Mesendoderm (in vitro differentiated cells): ENCODE data around the gene FSD2.
"Not testable (repeated sequence)": the region's sequence is repeated elsewhere in the genome, so short reads cannot be mapped to it uniquely, and the experiment has no call there.

Experiments used
- DNase-seq: peaks from one replicate; pipeline ENCODE4 v3.0.0; 2013
- H2AK5ac ChIP-seq: 2 replicates; pipeline ENCODE4 v1.6.1; 2013; ENCODE audit warnings: low read length, inconsistent platforms
- H2BK120ac ChIP-seq: 2 replicates; pipeline ENCODE4 v1.6.1; 2013; ENCODE audit warnings: low read depth, mild to moderate bottlenecking, low read length, moderate library complexity, mixed read lengths
- H2BK15ac ChIP-seq: replicated peaks from 2 replicates; pipeline ENCODE4 v1.6.1; 2013; ENCODE audit warnings: low read depth, mild to moderate bottlenecking, moderate library complexity
- H2BK5ac ChIP-seq: 2 replicates; pipeline ENCODE4 v1.6.1; 2013; ENCODE audit warnings: low read length, inconsistent platforms
- H3K18ac ChIP-seq: 2 replicates; pipeline ENCODE4 v1.6.1; 2013; ENCODE audit warnings: mild to moderate bottlenecking, low read length, mixed read lengths
- H3K23ac ChIP-seq: one replicate; pipeline ENCODE4 v1.6.1; 2013; ENCODE audit warnings: low read length
- H3K27ac ChIP-seq: 2 replicates; pipeline ENCODE4 v1.5.1; 2013; ENCODE audit warnings: low read depth, mild to moderate bottlenecking, inconsistent platforms, low read length, moderate library complexity
- H3K27me3 ChIP-seq: 2 replicates; pipeline ENCODE4 v1.6.1; 2013; ENCODE audit warnings: low read length, control low read depth, mild to moderate bottlenecking, inconsistent platforms; ENCODE audit not compliant: insufficient read depth, poor library complexity
- H3K36me3 ChIP-seq: 2 replicates; pipeline ENCODE4 v1.6.1; 2013; ENCODE audit warnings: low read length, inconsistent platforms; ENCODE audit not compliant: control insufficient read depth, insufficient read depth
- H3K4ac ChIP-seq: one replicate; pipeline ENCODE4 v1.6.1; 2013; ENCODE audit warnings: low read depth, mild to moderate bottlenecking, low read length, moderate library complexity
- H3K4me1 ChIP-seq: 2 replicates; pipeline ENCODE4 v1.6.1; 2013; ENCODE audit warnings: low read depth, low read length, inconsistent platforms; ENCODE audit not compliant: control insufficient read depth
- H3K4me2 ChIP-seq: 2 replicates; pipeline ENCODE4 v1.6.1; 2013; ENCODE audit warnings: low read length
- H3K4me3 ChIP-seq: 2 replicates; pipeline ENCODE4 v1.5.1; 2013; ENCODE audit warnings: mild to moderate bottlenecking, low read length
- H3K56ac ChIP-seq: one replicate; pipeline ENCODE4 v1.6.1; 2013; ENCODE audit warnings: low read length
- H3K79me1 ChIP-seq: 2 replicates; pipeline ENCODE4 v1.6.1; 2013; ENCODE audit warnings: low read length, inconsistent platforms
- H3K79me2 ChIP-seq: 2 replicates; pipeline ENCODE4 v1.6.1; 2013; ENCODE audit warnings: mild to moderate bottlenecking, low read length; ENCODE audit not compliant: control insufficient read depth, insufficient read depth
- H3K9ac ChIP-seq: 2 replicates; pipeline ENCODE4 v1.6.1; 2013; ENCODE audit warnings: low read length, inconsistent platforms
- H4K5ac ChIP-seq: one replicate; pipeline ENCODE4 v1.6.1; 2013; ENCODE audit warnings: low read length
- H4K8ac ChIP-seq: one replicate; pipeline ENCODE4 v1.6.1; 2013; ENCODE audit warnings: low read depth, mild to moderate bottlenecking, control low read depth, low read length, moderate library complexity
- WGBS: extraction: QIAGEN DNeasy Blood & Tissue Kit; methylation state at CpG from one replicate; pipeline ENCODE4 v1.1.7; 2013; ENCODE audit warnings: low lambda C conversion rate, missing lambda C conversion rate; ENCODE audit not compliant: insufficient coverage; ENCODE audit errors: extremely low coverage; 5-methylcytosine and 5-hydroxymethylcytosine counted together

FSD2 gene

GRCh38 chr15:82767163-82767829 is 38.6 kb downstream of the FSD2 start:
- no peak overlapping the region for H3K18ac ChIP-seq
- no peak overlapping the region for H3K4me3 ChIP-seq
- no peak overlapping the region for H3K4ac ChIP-seq
- no peak overlapping the region for H2BK15ac ChIP-seq
- no peak overlapping the region for H3K27ac ChIP-seq
- no peaks in the 10 kb centered on the region for H3K79me1 ChIP-seq
- H3K56ac ChIP-seq: no peak overlapping the region
- no peak for DNase-seq
- H4K8ac ChIP-seq: no peak overlapping the region
- no peak overlapping the region for H2BK5ac ChIP-seq
- H3K4me2 ChIP-seq: no peak overlapping the region
- no peak overlapping the region for H4K5ac ChIP-seq
- no peaks in the 10 kb centered on the region for H3K27me3 ChIP-seq
- WGBS: no CpG with 5 or more reads among the region's 2 CpGs
- no peak overlapping the region for H2BK120ac ChIP-seq
- no peaks in the 10 kb centered on the region for H3K4me1 ChIP-seq
- H3K23ac ChIP-seq: no peak overlapping the region
- no peaks in the 10 kb centered on the region for H3K79me2 ChIP-seq
- H2AK5ac ChIP-seq: no peak overlapping the region
- no peaks in the 10 kb centered on the region for H3K36me3 ChIP-seq
- H3K9ac ChIP-seq: no peak overlapping the region

DNA sequence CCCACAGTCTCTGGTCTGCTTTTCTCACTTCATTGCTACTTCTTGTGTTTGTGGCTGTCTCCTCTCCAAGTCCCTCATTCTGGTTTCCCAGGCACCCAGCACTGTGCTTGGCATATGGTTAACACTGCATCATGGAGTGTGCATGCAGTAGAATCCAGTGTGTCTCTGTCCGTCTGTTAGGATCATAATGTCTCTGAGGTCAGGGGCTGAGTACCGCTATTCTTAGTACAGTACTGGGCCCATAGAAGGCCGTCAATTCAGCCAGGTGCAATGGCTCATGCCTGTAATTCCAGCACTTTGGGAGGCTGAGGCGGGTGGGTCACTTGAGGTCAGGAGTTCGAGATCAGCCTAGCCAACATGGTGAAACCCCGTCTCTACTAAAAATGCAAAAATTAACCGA is 39.7 kb downstream of the FSD2 start:
- not testable (repeated sequence) for H4K8ac ChIP-seq, H3K9ac ChIP-seq, H3K36me3 ChIP-seq, H3K4me1 ChIP-seq, H3K27ac ChIP-seq, H3K79me1 ChIP-seq, H3K4me2 ChIP-seq, H3K18ac ChIP-seq, H3K56ac ChIP-seq, H2AK5ac ChIP-seq, H3K23ac ChIP-seq, H3K4ac ChIP-seq, H2BK5ac ChIP-seq, DNase-seq, H3K27me3 ChIP-seq, H4K5ac ChIP-seq, H2BK15ac ChIP-seq, H3K79me2 ChIP-seq, H2BK120ac ChIP-seq, H3K4me3 ChIP-seq
- no CpG with 5 or more reads among the region's 7 CpGs for WGBS

GRCh38 chr15:82764740-82765139 is 41.1 kb downstream of the FSD2 start:
- Histone ChIP-seq H3K36me3 (peaks cover 2% of the 10 kb centered on the region), H3K18ac (no peak overlapping the region), H3K4me3 (no peak overlapping the region), H3K4ac (no peak overlapping the region), H2AK5ac (no peak overlapping the region), H3K27me3 (no peaks in the 10 kb centered on the region), H3K27ac (no peak overlapping the region), H2BK120ac (no peak overlapping the region), H4K8ac (no peak overlapping the region), H3K9ac (no peak overlapping the region), H3K4me1 (no peaks in the 10 kb centered on the region), H2BK5ac (no peak overlapping the region), H2BK15ac (no peak overlapping the region), H3K79me2 (no peaks in the 10 kb centered on the region), H3K56ac (no peak overlapping the region), H3K23ac (no peak overlapping the region), H4K5ac (no peak overlapping the region), H3K4me2 (no peak overlapping the region), H3K79me1 (no peaks in the 10 kb centered on the region)
- DNase-seq: no peak
- no CpG with 5 or more reads among the region's 9 CpGs for WGBS

GRCh38 chr15:82764117-82764490 is 41.8 kb downstream of the FSD2 start:
- no CpG with 5 or more reads among the region's 4 CpGs for WGBS
- H3K4me1 ChIP-seq: no peaks in the 10 kb centered on the region
- H2AK5ac ChIP-seq: no peak overlapping the region
- H3K36me3 ChIP-seq: peaks cover 3% of the 10 kb centered on the region
- no peak for DNase-seq
- no peak overlapping the region for H3K4ac ChIP-seq
- H2BK15ac ChIP-seq: no peak overlapping the region
- no peaks in the 10 kb centered on the region for H3K79me2 ChIP-seq
- H3K9ac ChIP-seq: no peak overlapping the region
- H2BK120ac ChIP-seq: no peak overlapping the region
- no peak overlapping the region for H4K8ac ChIP-seq
- H3K79me1 ChIP-seq: no peaks in the 10 kb centered on the region
- no peak overlapping the region for H2BK5ac ChIP-seq
- no peak overlapping the region for H3K4me2 ChIP-seq
- no peak overlapping the region for H4K5ac ChIP-seq
- H3K56ac ChIP-seq: no peak overlapping the region
- H3K27ac ChIP-seq: no peak overlapping the region
- no peaks in the 10 kb centered on the region for H3K27me3 ChIP-seq
- H3K4me3 ChIP-seq: no peak overlapping the region
- H3K18ac ChIP-seq: no peak overlapping the region
- H3K23ac ChIP-seq: no peak overlapping the region

DNA sequence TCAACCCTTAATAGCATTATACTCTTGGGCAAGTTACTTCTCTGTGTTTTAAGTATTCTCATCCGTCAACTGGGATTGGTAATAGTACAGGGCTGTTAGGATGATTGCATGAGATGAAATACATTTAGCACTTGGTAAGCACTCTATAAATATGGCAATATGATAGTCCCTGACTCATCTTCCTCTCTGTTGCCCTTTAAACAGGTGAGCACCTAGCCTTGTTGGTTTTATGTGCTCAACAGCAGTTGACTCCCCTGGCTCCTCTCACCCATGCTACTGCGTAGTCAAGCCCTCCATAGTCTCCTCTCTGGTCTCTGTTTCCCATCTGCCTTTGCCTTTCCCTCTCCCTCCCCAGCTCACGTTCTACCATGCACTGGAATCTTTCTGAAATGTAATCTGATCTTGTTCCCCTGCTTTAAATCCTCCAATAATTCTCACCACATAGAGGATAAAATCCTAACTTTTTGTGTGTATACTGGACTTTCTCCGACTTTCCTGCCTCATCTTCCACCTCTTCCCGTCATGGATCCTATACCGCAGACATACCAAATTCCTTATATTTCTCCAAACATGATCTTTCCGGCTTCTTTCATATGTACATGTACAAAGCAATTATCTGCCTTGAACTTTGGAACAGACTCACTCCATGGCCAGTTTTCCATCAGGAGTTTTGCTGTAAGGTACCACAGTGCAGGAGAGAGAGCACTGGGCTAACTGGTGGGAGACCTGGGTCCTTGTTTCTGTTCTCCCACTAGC is 42.3 kb downstream of the FSD2 start:
- Histone ChIP-seq H3K4ac (no peak overlapping the region), H3K4me2 (no peak overlapping the region), H2AK5ac (no peak overlapping the region), H3K36me3 (peaks cover 7% of the 10 kb centered on the region), H3K9ac (no peak overlapping the region), H3K18ac (no peak overlapping the region), H3K27ac (no peak overlapping the region), H3K4me1 (no peaks in the 10 kb centered on the region), H3K79me2 (no peaks in the 10 kb centered on the region), H3K56ac (no peak overlapping the region), H2BK5ac (no peak overlapping the region), H2BK120ac (no peak overlapping the region), H4K5ac (no peak overlapping the region), H3K4me3 (no peak overlapping the region), H4K8ac (no peak overlapping the region), H2BK15ac (no peak overlapping the region), H3K27me3 (no peaks in the 10 kb centered on the region), H3K79me1 (no peaks in the 10 kb centered on the region), H3K23ac (no peak overlapping the region)
- WGBS: no CpG with 5 or more reads among the region's 7 CpGs
- no peak for DNase-seq
